ENCODE measurements around the gene NR2F1.

Gene NR2F1

DNA sequence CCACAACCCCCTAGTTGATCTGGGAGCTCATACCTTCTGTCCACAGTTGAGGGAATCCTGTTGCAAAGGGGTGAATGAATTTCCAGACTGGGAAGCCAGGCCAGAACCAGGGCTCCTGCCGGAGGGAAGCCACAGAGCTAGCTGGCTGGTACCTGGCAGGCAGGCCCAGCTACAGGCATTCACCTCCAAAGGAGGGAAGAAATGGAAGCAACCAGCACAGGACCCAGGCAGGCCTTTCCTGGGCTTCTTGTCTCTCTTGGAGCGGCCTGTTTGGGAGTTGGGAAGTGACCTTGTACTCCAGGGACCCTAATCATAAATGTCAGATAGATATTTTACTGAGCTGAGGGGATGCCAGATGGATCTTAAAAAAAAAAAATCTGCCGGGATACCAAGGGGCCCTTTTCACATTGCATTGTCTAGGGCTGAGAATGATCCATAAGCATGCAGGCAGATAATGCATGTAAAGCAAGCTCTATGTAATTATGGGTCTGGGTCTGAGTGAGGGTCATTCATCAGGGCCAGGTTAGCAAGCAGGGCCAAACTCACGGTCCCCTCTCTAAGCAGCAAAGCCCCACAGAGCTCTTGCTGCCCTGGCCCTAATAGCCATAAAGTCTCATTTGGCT is 8.4 kb downstream of the NR2F1 start:
- DNase-seq, result no peak

DNA sequence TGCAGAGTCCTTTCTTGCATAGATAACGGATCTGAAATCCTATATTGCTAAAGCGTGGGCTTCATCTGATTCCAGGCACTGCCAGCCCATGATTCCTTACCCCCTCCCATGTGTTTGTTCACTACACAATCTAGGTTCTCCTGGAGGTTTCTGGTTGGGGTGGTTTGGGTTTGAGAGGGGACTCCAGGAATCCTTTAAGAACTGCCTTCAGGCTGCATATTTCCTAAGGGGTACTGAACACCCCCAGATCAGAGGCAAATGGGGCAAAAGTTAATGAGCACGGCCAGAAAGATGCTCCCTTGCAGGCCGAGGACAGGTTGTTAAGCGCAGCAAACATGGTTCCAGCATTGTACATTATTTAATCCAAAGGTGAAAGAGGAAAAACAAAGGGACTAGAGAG is 9.9 kb downstream of the NR2F1 start:
- DNase-seq, result no peak

DNA sequence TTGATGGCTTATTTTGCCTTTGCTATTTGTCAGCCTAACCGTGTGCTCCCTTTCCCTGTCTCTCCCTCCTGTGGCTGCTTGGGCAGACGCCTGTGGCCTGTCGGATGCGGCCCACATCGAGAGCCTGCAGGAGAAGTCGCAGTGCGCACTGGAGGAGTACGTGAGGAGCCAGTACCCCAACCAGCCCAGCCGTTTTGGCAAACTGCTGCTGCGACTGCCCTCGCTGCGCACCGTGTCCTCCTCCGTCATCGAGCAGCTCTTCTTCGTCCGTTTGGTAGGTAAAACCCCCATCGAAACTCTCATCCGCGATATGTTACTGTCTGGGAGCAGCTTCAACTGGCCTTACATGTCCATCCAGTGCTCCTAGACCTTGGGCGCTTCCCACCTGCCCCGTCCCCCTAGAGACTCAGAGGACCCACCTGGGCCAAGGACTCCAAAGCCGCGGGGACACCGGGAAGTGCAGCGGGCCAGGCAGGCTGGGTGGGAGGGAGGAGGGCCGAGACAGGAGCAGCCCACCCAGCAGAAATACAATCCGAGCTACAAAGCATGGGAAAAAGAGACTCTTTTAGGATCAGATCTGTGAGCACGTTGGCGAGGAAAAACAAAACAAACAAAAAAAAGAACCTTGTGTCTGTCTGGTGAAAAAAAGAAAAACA is 10.6 kb downstream of the NR2F1 start:
- no peak for DNase-seq

DNA sequence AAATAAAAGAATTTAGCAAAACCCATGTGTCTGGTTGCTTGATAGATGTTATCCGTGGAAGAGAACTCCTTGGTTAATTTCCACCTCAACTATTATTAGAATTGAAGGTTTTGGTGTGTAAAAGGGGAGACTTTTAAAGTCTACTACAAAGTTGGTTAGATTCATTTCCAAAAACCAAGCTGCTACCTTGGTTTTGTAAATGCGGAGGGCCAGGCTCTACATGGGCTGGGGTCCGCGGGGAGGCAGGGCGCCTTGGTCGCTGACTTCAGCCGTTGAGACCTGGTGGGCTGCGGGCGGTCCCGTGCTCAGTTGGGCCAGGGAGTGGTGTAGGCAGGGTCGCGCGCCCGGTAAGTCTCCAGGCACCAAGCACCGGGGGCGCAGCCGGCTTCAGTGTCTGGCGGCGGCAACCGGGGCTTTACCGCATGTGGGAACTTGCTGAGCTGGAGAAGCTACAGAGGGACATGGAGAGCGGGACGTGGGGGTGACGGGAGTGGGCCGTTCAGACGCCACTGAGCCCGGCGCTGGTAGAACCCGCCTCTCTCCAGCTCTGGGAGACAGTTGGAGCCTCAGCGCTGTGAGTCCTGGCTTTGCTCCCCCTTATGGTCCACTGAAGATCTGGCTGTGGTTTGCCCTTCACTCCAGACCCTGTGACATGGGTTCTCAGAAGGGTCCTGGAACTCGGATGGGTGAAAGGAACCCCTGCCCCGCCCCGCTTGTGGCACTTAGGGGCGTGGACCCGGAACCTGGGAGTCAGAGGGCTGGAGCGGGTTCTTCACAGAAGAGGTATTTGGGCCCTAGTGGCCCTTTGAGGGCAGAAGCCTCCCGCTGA is 11.8 kb downstream of the NR2F1 start:
- DNase-seq, result no peak

DNA sequence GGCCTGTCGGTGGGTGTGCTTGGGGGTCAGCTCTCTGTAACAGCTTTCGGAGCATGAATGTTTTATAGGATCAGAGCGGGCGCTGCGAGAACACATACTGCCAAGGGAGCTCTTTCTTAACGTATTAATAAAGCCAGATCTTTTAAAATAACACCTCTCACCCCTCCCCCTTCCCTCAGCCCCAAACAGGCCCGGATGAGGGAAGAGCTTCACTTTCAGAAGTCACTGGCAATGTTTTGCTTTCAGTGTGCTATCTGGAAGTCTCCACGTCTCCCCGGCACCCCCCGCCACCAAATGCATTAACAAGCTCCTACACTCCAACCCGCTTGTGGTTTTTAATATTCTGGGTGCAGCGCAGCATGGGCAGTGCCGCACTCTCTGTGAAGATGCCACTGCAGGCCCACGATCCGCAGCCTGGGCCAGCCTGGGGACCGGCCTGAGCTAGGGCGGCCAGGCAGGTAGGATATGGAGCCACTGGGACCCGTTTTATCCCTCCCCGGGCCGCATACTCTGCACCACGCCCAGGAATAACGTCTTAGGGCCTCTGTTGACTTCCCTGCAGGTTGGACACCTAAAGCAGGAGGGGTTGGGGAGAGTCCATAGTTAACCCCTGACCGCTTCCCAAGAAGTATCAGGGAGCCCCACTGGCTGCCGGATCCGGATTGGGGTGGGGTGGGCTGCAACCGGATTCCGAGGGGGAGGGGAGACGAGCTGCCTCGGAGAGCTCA is 12.6 kb downstream of the NR2F1 start:
- no peak for DNase-seq

DNA sequence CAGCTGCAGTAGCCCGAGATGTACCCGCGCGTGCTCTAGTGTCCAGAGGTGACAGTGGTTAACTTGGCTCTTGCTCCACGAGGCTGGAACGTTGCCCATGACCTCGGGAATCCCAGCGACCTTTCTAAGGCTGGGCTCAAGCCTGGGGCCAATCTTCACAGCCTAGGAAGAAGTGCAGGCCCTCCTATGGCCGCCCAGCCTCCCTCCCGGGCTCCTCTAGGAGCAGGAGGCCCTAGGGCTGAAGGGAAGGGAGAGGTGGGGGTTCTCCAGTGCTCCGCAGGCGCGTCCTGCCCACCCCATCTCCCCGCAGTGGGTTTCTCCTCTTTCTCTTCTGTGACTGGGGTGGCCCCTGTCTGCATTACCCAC is 13.3 kb downstream of the NR2F1 start:
- DNase-seq, result no peak

DNA sequence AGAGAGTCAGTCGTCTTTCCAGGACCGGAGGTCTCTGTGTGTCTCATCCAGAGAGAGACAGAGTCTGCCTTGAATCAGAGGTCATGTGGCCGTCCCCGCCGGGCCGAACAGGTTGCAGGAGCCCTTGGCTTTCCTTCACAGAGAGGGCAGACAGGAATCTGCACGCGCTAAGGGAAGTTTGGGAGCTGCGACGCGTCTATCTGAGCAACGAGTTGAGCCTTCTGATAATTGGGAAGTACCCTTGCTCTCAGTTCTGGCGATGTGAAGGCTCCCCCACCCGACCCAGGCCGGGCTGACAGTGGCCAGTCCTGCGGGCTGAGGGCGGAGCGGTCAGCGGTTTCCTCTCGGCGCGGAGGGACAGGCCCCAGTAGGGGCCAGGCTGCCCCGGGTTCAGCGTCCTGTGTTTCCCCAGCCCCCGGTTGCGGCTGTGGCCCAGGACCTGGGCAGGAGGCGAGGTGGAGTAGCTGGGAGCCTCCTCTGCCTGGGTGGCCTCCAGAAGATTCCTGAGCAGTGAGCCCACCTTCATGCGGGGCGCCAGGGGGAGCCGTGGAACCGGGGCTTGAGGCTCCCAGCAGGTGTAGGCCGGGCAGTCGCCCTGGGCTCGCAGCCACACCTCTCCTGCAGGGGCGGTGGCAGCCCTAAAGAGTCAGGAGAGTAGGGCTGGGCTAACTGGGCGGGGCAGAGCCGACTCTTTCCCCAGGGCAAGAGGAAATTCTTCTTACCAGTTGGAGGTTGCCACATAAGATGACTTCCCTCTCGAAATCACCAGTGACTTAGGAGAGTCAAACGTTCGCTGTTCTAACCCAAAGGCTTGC is 13.9 kb downstream of the NR2F1 start:
- no peak for DNase-seq

DNA sequence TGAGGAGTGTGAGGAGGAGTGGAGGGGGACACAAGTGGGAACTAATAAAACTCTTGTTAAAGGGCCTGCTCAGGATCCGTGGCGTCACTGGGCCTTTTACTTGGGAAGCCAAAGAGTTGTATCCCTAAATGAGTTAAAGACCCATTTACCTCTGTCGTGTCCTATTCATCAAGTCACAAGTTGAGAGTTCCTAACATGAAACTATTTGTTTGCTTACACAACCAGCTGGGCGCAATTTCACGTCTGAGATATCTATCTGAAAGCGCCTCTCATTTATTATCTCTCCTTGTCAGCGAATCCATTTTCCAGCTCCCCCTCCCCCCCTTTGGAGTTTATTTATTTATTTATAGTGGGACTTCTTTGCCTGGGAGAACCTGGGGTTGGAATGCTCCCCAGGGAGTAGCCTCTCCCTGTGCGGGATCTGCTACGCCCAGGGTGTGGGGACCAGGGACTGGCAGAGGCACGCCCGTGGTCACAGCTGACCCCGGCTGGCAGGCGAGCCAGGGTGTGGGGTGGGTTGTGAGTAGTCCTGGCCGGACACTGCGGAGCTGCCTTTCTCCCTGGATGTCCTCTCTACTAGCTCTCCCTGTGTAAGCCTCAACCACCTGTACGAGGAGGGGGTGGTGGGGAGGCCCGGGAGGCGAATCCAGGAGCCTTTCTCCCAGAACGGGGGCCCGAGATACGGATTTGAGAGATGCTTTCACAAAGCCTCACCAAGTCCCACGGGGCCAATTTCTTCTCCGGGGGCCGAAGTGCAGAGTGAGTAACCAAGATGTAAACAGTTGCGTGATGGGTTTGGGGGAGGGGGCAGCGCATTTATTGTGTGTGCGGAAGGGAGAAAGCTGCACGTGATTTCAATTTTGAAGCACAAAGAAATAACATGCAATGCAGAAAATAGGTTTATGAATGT is 15.3 kb downstream of the NR2F1 start:
- DNase-seq, result no peak

DNA sequence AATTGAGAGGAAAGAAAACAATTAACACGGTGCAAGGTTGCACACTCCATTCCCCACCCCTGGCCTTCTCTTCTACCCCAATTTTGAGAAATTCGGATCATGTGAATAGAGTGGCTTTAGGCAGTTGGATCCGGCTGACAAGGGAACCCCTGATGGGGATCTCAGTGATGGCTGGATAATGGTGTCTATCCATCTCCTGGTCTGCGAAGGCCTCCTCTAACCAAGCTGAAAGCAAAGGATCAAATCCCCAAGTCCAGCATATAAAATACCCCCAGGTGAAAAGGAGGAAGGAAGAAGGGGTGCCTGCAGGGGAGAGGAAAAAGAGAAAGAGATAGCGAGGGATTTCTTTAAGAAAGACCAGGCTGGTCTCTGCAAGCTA is 16.0 kb downstream of the NR2F1 start:
- DNase-seq, result no peak

DNA sequence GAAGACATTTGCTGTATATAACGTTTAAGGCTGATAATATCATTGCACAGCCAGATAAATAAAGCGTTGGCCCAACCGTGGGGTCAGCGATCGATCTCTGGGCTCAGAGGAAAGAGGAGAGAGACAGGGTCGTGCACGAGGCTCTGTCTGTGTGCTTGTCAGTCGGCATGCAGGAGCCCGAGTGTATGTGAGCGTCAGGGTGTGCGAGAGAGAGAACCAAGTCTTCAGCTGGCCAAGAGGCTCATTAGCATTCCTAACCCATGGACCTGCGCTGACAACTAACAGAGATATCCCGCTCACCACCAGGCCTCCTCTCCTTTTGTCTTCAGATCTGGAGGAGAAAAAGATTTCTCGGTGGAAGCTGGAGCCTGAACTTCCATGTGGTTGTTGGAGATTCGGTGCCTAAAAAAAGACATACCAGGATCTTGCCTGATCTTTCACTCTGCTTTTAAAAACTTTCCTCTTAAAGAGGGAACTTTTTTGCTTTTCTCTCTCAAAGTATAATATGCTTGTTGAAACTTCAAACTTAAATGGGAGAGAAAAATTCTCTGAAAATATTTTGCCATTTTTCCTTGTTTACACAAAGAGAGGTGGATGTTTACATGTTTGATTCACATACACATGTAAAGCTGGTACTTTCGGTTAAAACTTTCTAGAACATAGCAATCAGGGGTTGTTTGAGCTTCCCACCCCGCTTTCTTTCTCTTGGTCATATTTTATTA is 16.5 kb downstream of the NR2F1 start:
- DNase-seq, result no peak

DNA sequence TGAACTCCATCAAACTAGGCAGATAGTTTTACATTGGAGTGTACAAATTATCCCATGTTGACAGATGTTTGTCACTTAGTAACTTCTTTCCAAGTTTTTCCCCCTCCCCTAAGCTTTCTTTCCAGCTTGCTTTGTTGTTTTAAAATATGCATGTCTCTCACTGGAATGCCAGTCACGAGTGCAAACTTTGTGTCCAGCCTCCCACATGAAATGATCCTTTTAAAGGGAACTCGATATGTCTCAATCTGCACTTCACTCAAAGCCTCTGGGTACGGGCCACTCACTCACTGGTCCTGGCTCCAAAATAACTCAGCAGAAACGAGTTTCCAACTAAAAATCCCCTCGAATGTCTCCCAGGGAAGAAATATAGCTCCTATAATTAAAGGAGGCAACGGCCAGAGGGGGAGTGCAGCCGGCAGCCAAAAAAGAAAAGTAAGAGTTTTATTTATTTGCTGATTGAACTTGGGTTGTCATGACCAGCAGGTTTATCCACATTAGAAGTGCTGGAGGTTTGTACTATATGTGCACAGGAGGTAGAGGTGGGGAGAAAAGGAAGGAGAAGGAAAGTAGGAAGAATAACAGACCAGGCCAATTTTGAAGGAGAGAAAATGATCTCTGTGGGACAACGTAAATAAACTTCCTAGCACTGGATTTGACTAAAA is 17.5 kb downstream of the NR2F1 start:
- no peak for DNase-seq

DNA sequence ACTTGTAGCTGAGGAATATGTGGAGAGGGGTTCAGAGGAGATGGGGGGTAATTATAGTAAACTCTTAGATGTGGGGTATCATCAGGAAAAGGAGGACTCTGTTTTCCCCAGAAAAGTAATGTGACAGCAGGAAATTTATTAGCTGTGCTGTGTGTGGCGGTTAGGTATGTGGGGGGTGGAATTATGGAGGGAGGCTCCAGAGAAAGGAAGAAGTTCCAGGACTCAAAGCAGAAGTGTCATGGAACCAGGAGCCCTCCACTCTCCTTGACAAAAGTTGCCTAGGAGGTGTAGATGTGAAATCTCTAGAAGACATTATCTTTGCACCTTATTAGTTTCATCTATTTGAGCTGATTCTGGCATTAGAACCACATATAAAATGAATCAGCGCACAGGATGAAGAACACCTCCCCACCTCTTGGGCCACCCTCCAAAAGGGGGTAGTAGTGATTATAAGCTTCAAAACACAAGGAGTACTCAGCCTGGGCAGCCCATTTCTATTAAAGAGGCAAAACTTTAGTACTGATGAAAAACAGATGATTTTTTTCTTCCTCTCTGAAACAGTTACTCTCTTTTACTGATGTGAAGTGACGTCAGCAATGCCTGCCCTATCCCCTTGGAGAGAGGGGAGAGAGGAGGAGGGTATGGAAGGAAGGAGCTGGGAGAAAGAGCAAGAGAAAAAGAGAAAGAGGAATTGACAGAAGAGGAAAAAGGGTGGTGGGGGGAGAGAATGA is 18.2 kb downstream of the NR2F1 start:
- DNase-seq, result no peak

DNA sequence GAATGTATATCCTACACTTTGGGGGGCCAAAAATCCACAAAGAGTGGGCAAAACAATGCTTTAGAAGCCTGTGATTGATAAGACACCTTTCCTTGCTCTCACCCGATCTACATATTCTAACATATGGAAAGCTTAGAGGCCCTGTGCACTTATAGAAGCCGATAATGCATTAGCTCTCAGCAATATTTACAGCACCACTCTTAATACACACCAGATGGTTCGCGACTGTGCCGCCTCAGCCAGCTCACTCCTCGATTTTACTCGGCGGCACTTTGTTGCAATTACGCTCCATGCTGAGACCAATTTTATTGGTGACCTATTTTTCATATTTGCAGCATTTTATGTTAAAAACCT is 18.8 kb downstream of the NR2F1 start:
- DNase-seq, result no peak

DNA sequence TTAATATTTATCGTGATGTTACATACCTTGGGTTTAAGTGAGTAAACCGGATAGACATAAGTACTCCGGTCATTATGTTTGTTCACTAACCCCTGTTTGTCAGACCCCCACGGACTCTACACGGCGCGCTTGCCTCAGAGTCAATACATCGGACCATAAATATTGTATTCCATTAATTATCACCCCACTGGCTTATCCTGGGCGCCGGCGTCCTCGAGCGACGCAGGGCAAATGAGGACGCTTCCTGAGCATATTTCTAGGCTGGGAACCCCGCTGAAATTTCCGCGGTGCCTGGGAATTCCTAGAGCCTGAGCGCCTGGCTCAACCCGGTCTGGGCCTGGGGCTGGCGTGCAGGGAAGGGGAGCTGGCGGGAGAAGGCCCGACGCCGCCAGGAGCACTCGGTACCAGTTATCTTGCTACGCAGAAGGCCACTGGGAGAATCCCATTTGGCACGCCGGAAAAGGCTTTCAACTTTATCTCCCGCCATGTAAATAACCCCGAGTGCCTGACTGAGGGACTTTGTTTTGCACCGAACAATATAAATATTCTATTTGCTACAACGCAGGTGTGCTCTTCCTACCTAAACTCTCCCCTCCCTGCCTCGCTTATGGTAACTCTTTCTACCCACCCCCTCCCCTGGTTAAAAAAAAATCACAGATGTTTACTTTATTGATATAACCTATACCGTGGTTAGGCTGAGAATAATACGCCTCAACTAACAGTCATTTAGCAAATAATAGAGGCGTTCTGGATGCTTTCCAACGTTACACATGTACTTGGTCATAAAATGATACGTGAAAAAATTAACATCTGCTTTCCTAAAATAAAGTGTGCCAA is 19.4 kb downstream of the NR2F1 start:
- DNase-seq, result no peak

DNA sequence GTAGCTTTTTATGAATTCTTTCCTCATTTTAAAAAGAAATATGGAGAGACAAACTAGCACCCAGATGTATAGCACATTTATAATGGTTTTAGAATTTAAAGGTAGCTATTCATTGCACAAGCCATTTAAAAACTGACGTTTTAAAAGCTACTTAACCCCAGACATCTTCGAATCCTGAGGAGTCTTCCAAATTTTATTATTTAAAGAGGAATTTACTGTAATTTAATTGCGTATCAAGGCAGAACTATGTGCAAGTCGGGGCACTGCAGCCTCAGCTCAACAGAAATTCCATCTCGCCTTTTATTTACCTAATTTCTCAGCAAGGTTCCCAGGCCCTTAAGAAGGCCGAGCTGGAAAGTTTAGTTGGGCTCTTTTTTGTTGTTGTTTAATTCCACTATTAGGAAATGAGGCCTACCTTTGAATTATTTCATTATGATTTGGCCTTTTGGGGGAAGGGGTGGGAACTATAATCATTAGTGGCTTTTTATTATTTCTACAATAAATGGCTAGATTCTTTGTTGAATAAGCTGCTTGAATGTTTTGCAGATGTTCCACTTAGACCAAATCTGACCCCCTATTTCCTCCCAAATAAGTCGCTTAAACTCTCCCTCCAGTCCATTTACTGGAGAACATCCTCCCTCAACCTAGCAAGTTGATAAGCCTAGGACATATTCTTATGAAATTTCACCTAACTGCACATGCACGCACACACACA is 20.2 kb downstream of the NR2F1 start:
- DNase-seq, result no peak

DNA sequence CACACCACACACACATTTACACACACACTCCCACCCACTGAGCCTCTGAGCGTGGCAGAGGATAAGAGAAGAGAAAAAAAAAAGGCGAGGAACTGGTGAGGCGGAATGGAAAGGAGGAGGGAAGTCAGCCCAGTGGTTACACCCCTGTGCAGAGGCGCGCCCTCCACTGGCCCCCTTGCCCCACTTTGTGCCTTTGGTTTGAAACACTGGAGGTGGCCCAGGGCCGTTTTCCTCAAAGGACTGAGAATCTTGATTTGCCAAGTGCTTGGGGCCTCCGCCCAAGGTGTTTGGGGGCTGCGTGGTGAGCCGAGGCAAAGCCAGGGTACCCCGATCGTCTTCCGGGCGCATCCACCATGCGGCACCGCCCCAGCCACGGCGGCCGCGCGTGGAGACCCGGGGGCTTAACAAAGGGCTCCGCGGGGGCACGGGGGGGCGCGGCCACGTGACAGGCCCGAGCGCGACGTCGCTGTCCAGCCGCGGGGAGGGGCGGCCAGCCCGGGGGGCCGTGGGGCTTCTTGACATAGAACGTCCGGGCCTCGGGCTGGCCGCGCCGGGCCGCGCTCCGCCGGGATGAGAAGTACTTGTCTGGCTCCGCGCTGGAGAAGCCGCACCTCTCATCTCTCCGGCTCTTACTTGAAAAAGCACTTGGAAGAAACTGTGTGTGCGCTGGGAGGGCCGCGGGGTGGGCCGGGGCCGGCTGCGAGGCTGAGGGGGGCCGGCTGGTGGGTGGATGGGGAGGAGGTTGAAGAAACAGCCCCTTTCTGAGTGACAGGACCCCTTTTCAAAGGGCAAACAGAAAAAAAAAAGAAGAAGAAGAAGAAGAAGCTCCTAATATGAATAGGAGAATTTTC is 21.0 kb downstream of the NR2F1 start:
- no peak for DNase-seq
